ENCODE measurements around the gene GJB6.
A peak's percentile ranks its signal among the peaks of the same experiment; 100 is the strongest.

GJB6 gene

DNA sequence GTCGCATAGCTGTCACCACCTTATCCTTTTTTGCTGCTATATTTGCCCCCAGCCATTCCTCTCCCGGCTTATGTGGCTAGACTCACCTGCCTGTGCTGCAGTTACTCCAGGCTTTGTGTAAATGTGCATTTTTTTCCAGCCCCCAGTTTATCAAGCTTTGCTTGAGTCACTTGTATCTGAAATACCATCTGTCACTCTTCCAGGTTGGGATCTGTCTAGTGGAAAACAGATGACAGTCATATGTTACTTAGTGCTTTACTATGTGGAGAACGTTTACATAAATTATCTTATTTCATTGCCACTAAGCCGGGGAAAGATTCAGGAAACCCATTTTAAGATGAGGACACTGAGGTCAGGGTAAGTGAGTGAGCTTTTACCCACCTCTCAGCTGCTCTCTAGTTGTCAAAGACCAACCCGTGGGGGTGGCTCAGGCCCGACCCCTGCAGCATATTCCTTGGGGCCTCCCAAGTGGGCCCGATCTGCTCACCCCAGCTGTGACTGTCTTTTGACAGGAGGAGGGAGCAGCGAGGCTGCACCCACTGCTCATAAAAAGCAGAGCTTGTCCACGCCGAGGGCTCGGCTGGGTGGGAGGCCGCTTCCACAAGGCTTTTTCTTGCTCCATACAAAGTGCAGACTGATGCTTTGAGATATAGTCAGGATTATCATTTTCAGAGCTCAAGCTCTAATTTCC, 46.6 kb downstream of the GJB6 start:
- TF ChIP-seq, protein P1, sequence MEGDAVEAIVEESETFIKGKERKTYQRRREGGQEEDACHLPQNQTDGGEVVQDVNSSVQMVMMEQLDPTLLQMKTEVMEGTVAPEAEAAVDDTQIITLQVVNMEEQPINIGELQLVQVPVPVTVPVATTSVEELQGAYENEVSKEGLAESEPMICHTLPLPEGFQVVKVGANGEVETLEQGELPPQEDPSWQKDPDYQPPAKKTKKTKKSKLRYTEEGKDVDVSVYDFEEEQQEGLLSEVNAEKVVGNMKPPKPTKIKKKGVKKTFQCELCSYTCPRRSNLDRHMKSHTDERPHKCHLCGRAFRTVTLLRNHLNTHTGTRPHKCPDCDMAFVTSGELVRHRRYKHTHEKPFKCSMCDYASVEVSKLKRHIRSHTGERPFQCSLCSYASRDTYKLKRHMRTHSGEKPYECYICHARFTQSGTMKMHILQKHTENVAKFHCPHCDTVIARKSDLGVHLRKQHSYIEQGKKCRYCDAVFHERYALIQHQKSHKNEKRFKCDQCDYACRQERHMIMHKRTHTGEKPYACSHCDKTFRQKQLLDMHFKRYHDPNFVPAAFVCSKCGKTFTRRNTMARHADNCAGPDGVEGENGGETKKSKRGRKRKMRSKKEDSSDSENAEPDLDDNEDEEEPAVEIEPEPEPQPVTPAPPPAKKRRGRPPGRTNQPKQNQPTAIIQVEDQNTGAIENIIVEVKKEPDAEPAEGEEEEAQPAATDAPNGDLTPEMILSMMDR (IDR thresholded peaks at IDR 0.05; ENCODE audit: insufficient read depth, missing control alignments): no peak
- FAIRE-seq (no peak), DNase-seq (ENCODE audit: insufficient read length, low spot score) (no peak)

DNA sequence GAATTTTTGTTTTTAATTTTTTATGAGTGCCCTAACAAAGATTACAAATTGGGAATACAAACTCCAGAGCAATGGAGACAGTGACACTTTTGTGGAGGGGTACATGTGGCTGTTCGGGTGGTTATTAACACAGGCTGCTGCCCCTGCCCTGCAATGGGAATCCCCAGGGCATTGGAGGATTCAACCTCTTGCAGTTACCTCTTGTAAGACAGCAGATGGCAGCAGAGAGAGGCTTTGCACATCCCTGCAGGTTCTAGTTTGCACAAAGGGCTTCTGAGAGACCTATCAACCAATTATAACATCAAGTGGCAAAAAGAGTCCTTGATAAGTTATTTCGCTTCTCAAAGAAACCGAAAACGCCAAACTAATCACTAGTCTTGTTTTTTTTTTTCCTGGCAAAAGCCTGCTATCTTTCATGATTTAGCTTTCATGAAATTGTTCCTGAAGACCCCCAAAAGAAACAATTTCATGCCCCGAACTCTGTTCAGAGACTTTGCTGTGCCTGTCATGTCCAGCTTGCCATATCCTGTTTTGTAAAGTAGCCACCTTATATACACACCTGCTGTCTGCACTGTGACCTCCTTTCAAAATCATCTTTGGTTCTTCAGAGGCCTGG, 49.8 kb downstream of the GJB6 start:
- FAIRE-seq: peak; percentile 46
- TF ChIP-seq, protein P1 (IDR thresholded peaks at IDR 0.05; ENCODE audit: insufficient read depth, missing control alignments): peak; percentile 69
- peak; percentile 60 for DNase-seq (ENCODE audit: insufficient read length, low spot score)

DNA sequence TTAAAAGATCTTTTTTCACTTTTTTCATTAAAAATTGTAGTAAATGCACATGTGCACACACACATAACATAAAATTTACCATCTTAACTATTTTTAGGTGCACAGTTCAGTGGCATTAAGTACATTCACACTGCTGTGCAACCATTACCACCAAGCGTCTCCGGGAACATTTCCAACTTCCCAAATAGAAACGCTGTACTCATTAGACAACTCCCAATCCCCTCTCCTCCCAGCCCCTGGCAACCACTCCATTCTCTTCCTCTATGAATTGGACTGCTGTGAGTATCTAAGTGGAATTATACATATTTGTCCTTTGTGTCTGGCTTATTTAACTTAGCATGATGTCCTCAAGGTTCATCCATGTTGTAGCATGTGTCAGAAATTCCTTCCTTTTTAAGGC, 50.9 kb downstream of the GJB6 start:
- no peak for FAIRE-seq
- TF ChIP-seq, protein P1 (IDR thresholded peaks at IDR 0.05; ENCODE audit: insufficient read depth, missing control alignments): no peak
- no peak for DNase-seq (ENCODE audit: insufficient read length, low spot score)

DNA sequence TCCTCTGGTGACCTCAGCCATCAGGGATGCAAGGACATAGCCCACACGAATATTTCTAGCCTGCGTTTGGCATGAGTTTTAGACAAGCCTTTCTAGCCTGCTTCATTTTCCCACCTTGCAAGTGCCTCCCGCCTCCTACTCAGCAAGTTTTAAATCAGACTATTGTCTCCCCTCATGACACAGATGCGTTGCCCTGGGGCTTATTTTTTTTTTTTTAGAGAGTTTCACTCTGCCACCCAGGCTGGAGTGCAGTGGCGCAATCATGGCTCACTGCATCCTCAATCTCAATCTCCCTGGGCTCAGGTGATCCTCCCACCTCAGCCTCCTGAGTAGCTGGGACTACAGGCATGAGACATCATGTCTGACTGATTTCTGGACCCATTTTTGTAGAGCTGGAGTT, 54.0 kb downstream of the GJB6 start:
- TF ChIP-seq, protein P1 (IDR thresholded peaks at IDR 0.05; ENCODE audit: insufficient read depth, missing control alignments): no peak
- no peak for FAIRE-seq

DNA sequence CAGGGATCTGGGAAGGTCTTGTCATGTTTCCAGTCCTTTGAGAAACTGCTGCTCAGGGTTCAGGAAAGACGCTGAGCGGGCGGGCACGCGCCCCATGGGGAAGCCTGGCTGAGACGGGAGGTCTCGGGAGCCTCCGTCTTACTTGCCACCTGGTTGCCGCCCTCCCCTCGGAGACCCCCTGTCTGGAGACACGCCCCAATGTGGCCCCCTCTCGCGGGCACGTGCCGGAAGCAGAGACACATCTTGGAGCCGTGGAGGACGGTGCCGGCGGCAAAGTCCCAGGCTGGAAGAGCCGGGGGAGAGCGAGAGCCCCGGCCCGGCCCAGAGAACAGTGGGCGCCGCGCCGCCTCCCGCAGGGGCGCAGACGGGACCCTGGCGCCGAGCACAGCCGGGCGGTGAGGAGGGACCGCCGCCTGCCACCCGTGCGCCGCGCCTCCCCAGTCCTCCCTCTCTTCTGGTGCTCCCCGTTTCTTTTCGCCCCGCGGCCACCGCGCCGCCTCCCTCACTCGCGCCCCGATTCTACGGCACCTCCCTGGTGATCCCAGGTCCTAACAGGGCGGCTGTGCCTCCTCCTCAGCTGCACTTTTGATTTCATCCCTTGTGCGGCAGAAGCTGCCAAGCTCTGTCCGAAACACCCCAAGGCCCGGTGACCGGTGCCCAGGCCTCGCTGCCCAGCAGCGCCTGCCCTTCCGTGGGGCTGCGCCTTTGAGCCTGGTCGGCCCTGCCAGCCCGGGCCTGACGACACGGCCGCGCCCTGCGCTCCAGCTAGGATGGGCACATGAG, 54.9 kb downstream of the GJB6 start:
- DNase-seq (ENCODE audit: insufficient read length, low spot score) (no peak), FAIRE-seq (no peak)
- TF ChIP-seq, protein P1 (IDR thresholded peaks at IDR 0.05; ENCODE audit: insufficient read depth, missing control alignments): no peak

More for the DNA sequence above, 54.0 kb downstream of the GJB6 start:
- no peak for DNase-seq (ENCODE audit: insufficient read length, low spot score)

DNA sequence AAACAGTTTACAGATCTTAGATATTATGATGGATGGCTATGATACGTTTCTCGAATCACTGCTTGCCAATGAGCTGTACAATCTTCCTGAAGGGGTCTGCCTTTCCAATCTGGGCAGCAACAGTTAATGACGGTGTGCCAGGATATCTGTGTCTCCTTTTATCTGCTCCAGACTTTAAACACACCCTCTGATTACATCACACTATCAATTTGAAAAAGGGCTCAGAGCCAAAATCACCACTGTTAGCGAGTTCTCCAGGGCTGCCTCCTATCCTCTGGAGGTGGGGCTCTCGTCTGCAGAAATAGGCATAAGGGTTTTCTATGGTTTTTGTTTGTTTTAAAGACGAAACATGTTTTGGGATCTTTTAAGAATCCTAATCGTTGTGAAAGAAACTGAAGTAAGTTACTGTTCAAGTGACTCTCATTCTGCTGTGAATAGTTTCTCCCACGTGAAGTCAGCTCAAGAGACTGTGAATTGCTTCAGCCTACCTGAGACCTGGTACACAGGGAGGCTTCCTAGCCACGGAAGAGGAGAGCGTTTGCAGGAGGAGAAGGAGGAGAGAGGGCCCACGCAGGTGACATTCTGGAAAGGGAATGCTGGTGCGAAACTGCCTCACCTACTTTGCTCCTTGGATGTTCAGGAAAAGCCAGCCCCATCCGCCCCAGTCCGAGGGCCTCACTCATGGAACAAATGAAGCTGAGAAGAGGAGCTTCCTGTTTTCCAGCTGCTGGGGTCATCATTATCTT, 56.0 kb downstream of the GJB6 start:
- DNase-seq (ENCODE audit: insufficient read length, low spot score) (no peak), FAIRE-seq (no peak)
- TF ChIP-seq, protein P1 (IDR thresholded peaks at IDR 0.05; ENCODE audit: insufficient read depth, missing control alignments): no peak
